Parathyroid adenoma (tissue), 2 donors: Measurements from ENCODE around the gene SENP7.

Experiments used
- H2AFZ ChIP-seq: fragments of 300-600 bp; sonication (generic); one replicate; pipeline ENCODE4 v1.7.0; 2017; ENCODE audit warnings: antibody characterized with exemption, mild to moderate bottlenecking
- H3K27ac ChIP-seq: fragments of 300-600 bp; sonication (generic); one replicate; pipeline ENCODE4 v1.7.0; 2017
- H3K27me3 ChIP-seq: fragments of 300-600 bp; sonication (generic); one replicate; pipeline ENCODE4 v1.7.0; 2017; ENCODE audit warnings: low read length; ENCODE audit not compliant: control insufficient read depth, insufficient read depth
- H3K36me3 ChIP-seq: fragments of 300-600 bp; sonication (generic); one replicate; pipeline ENCODE4 v1.7.0; 2017; ENCODE audit warnings: low read length; ENCODE audit not compliant: control insufficient read depth, insufficient read depth
- H3K4me1 ChIP-seq: fragments of 300-600 bp; sonication (generic); one replicate; pipeline ENCODE4 v1.7.0; 2017; ENCODE audit warnings: control low read depth
- H3K4me2 ChIP-seq: fragments of 300-600 bp; sonication (generic); one replicate; pipeline ENCODE4 v1.7.0; 2017; ENCODE audit warnings: low read length
- H3K4me3 ChIP-seq: fragments of 300-600 bp; sonication (generic); one replicate; pipeline ENCODE4 v1.7.0; 2017; ENCODE audit warnings: low read depth, low read length
- H3K79me2 ChIP-seq: fragments of 300-600 bp; sonication (generic); one replicate; pipeline ENCODE4 v1.7.0; 2017; ENCODE audit warnings: control low read depth
- H3K9ac ChIP-seq: fragments of 300-600 bp; sonication (generic); one replicate; pipeline ENCODE4 v1.7.0; 2017; ENCODE audit warnings: mild to moderate bottlenecking
- H3K9me3 ChIP-seq: fragments of 300-600 bp; sonication (generic); one replicate; pipeline ENCODE4 v1.7.0; 2017; ENCODE audit warnings: low read length; ENCODE audit not compliant: control insufficient read depth
- CTCF ChIP-seq: fragments of 300-600 bp; sonication (generic); IDR thresholded peaks from one replicate; pipeline ENCODE4 v1.7.0; 2017; ENCODE audit warnings: antibody characterized with exemption, mild to moderate bottlenecking
- donor health status: primary hyperparathyroidism.

The SENP7 gene

GRCh38 chr3:101391413-101391950 lies 121.5 kb downstream of the SENP7 start:
- H3K4me2 ChIP-seq, result no peak overlapping the region
- H3K9ac ChIP-seq, result no peak overlapping the region
- no peak overlapping the region for H3K4me3 ChIP-seq
- no peak overlapping the region for H2AFZ ChIP-seq
- H3K9me3 ChIP-seq, result peaks cover 3% of the 10 kb centered on the region
- TF ChIP-seq CTCF, result no peak
- no peak overlapping the region for H3K27ac ChIP-seq
- H3K36me3 ChIP-seq, result no peaks in the 10 kb centered on the region
- H3K4me1 ChIP-seq, result no peaks in the 10 kb centered on the region
- no peaks in the 10 kb centered on the region for H3K27me3 ChIP-seq
- H3K79me2 ChIP-seq, result peaks cover 22% of the 10 kb centered on the region

GRCh38 chr3:101388706-101389105 lies 124.3 kb downstream of the SENP7 start:
- Histone ChIP-seq H3K4me2 (no peak overlapping the region), H3K27me3 (no peaks in the 10 kb centered on the region), H3K27ac (no peak overlapping the region), H3K4me3 (no peak overlapping the region), H3K36me3 (no peaks in the 10 kb centered on the region), H3K4me1 (no peaks in the 10 kb centered on the region), H3K9me3 (no peaks in the 10 kb centered on the region), H3K79me2 (peaks cover 23% of the 10 kb centered on the region), H2AFZ (no peak overlapping the region), H3K9ac (no peak overlapping the region)
- TF ChIP-seq CTCF, result no peak

- no peaks in the 10 kb centered on the region for H3K9me3 ChIP-seq
- no peak for TF ChIP-seq CTCF
- peaks cover 20% of the 10 kb centered on the region for H3K79me2 ChIP-seq
- no peaks in the 10 kb centered on the region for H3K27me3 ChIP-seq
- no peak overlapping the region for H3K4me2 ChIP-seq
- H3K4me1 ChIP-seq, result no peaks in the 10 kb centered on the region
- H3K4me3 ChIP-seq, result no peak overlapping the region
- H2AFZ ChIP-seq, result no peak overlapping the region
- no peaks in the 10 kb centered on the region for H3K36me3 ChIP-seq
- H3K9ac ChIP-seq, result no peak overlapping the region
- no peak overlapping the region for H3K27ac ChIP-seq
Observed at GRCh38 chr3:101387351-101387750, 125.7 kb downstream of the SENP7 start.

GRCh38 chr3:101384426-101384825 lies 128.6 kb downstream of the SENP7 start:
- no peak for TF ChIP-seq CTCF
- no peaks in the 10 kb centered on the region for H3K27me3 ChIP-seq
- H3K4me3 ChIP-seq, result no peak overlapping the region
- no peak overlapping the region for H3K4me2 ChIP-seq
- H3K36me3 ChIP-seq, result no peaks in the 10 kb centered on the region
- H3K4me1 ChIP-seq, result no peaks in the 10 kb centered on the region
- H3K9ac ChIP-seq, result no peak overlapping the region
- H3K79me2 ChIP-seq, result peaks cover 20% of the 10 kb centered on the region
- no peak overlapping the region for H2AFZ ChIP-seq
- no peaks in the 10 kb centered on the region for H3K9me3 ChIP-seq
- no peak overlapping the region for H3K27ac ChIP-seq

- no peak overlapping the region for H3K4me2 ChIP-seq
- no peak for TF ChIP-seq CTCF
- H3K4me3 ChIP-seq, result no peak overlapping the region
- H3K27ac ChIP-seq, result no peak overlapping the region
- H3K4me1 ChIP-seq, result no peaks in the 10 kb centered on the region
- no peak overlapping the region for H2AFZ ChIP-seq
- H3K9me3 ChIP-seq, result no peaks in the 10 kb centered on the region
- no peaks in the 10 kb centered on the region for H3K36me3 ChIP-seq
- no peak overlapping the region for H3K9ac ChIP-seq
- H3K79me2 ChIP-seq, result peaks cover 20% of the 10 kb centered on the region
- no peaks in the 10 kb centered on the region for H3K27me3 ChIP-seq
Observed at GRCh38 chr3:101383656-101384055, 129.4 kb downstream of the SENP7 start.
